ENCODE data around the gene RCBTB1.

- TF ChIP-seq POLR2A (IDR thresholded peaks at IDR 0.05) (no peak), CTCF (IDR thresholded peaks at IDR 0.05) (no peak)
Observed at GRCh38 chr13:49610176-49610575, 24.8 kb upstream of the RCBTB1 start.

Measured in prostate gland (tissue), 2 donors.